GM19351 (cell line): ENCODE results near the gene MYH9.

ENCODE experiments used
- ATAC-seq: cut with Tn5 transposase; IDR thresholded peaks from one replicate; pipeline ENCODE4 v1.9.1; 2021; ENCODE audit warnings: mild to moderate bottlenecking, moderate library complexity; ENCODE audit not compliant: unreplicated experiment

Gene MYH9

DNA sequence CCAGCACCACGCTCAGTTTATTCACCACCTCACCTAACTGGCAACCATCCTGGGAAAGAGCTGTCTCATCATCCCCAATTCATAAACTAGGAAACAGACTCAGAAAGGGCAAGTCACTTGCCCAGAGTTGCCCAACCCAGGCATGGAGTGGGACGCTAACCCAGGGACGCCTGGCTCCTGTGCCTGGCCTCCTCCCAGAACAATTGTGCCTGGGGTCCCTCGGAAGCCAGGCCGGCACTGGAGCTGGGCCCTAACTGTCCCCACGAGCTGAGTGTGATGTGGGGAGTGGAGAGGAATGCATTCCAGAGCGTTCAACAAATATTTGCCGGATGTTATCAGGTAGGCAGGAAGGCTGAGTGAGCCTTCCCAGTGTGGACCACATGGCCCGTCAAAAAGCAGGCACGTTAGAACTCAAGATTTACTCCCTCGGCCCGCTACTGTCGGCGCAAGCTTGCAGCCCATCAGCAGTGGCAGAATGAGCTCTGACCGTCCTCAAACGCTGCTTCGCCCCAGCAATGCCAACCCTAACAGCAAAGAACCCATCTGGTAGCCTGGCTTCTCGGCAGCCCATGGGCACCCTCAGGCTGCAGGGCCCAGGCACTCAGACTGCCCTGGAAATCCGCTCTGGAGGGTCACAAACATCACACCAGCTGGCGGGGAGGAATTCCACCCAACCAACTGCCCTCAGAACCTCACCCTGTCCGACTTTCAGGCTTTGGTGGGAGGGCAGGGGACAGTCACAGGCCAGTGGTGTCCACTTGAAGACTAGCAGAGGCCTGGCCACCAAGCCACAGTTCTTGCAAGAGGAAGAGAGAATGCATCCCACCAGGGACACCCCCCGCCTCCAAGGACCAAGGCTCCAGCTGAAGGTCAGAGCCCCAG, 35.6 kb downstream of the MYH9 start:
- no peak for ATAC-seq

DNA sequence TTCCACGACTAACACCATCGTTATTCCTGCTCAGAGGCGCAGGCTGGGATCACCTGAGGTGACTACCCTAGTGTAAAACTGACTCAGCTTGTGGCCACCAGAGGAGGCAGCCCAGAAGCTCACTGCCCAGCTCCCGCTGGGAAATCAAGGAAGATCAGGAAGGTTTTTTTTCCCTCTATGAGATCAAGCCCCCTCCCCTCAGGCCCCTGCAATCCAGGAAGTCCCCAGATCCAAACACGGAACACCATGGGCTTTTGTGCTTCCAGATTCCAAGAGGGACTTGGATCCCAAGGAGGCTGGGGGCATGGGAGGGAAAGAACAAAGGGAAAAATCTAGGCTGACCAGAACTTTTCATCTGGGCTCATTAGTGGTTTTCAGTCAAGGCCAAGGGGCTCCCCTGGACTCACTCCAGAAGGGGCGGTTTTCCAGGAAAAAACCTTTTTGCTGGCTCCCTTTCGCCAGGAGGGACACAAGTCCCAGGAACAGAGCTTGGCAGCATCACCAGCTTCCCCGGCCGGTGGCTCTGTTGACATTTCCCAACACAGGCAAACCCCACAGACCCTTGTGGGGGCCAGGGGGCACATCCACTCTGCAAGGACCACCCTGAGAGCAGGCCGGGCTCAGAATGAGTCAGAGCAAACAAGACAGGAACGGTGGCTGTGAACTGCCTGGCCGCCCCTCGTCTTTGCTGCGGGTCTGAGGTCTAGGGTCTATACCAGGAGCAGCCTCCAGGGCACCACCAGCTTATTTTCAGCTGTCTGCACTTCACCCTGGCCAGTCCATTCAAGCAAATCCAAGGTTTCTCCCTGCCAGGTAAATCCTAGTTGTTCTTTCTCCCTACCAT, 36.8 kb downstream of the MYH9 start:
- no peak for ATAC-seq

DNA sequence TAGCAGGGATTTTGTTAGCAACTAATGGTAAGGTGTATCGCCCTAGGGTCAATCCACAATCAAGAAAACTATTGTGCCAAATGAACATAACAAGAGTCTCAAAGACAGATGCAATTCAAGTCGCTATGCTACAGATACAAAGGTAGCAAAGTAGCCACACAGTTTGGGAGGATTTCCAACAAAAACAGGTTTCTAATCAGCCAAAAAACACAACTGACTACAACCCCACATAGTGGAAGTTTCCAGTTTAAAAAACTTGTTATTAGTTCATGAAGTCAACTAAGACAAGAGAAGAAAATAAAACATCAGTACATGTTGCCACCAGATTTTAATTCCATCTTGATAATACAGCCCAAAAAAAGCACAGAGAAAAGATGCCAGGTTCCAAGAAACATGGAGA, 38.0 kb downstream of the MYH9 start:
- ATAC-seq, result no peak

DNA sequence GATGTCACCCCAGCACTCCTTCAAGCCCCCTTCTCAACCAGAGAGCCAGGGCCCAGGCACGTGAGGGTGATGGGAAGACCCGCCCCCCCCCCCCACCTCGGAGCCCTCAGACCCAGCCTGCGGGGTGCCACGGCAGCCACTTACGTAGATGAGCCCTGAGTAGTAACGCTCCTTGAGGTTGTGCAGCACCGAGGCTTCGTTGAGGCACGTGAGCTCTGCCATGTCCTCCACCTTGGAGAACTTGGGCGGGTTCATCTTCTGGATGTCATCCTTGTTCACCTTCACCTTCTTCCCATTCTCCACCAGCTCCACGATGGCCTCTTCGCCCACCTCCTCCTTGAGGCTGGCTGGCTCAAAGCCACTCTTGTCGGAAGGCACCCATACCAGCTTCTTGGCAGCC, 39.0 kb downstream of the MYH9 start:
- ATAC-seq, result no peak

DNA sequence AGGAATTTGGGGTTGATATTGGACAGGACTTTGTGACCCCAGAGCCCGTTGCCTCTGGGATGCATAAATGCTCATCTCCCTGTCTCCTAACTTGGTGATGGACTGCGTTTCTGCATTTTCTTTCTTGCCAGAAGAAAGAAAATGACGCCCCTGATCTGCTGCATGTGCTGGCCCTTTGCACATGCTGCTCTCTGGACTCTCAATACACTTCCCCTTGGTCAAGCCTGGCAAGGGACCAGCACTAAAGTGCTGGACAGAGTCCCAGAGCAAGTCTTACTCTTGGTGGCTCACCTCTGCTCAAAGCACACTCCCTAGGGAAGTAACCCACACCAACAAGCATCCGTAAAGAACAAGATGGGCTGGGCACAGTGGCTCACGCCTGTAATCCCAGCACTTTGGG, 40.7 kb downstream of the MYH9 start:
- ATAC-seq, result no peak

DNA sequence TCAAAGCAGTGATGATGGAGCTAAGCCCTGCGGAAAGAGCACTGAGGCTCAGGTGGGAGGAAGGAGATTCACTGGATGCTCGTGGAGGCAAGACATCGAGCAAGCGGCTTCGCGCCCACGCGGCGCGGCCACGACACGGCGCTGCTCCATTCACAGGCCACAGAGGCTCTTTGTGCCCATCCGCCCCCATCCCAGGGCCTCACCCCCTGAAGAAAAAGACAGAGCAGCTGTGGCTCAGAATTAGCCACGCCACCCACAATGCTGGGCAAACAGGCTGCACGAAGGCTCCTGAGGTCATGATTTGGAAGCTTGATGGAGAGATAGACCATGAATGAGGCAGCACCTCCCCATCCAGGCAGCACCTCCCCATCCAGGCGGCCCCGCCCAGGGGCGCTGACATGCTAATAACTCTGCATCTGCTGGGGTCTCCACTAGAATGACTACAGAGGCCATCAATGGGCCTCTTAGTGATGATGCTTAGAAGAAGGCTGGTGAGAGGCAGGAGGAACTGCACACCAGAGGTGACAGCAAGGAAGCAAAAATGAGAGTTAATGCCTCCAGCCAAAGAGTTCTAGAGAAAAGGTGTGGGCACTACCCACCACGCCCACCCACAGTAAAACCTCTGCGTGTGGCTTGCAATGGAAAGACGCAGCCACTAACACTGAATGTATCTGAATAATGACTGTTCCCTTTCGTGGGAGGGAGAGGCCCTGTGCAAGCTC, 43.5 kb downstream of the MYH9 start:
- ATAC-seq, result no peak

DNA sequence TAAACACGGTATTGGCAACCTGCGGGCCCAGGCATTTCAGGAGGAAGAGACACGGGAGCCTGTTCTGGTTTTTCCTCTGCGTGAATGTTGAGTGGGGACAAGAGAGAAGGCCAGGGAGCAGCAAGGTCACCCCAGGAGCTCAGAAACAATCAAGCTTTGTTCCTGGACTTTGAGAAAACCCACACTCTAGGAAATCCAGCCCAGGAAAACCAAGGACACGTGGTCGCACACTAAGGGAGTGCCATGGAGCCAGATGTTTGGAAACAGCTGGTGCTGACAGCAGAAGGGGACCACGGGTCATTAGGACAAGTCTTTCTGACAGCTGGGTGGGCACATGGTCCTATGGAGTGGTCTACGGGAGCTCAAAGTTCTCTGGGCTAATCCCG, 44.1 kb downstream of the MYH9 start:
- ATAC-seq, result no peak

DNA sequence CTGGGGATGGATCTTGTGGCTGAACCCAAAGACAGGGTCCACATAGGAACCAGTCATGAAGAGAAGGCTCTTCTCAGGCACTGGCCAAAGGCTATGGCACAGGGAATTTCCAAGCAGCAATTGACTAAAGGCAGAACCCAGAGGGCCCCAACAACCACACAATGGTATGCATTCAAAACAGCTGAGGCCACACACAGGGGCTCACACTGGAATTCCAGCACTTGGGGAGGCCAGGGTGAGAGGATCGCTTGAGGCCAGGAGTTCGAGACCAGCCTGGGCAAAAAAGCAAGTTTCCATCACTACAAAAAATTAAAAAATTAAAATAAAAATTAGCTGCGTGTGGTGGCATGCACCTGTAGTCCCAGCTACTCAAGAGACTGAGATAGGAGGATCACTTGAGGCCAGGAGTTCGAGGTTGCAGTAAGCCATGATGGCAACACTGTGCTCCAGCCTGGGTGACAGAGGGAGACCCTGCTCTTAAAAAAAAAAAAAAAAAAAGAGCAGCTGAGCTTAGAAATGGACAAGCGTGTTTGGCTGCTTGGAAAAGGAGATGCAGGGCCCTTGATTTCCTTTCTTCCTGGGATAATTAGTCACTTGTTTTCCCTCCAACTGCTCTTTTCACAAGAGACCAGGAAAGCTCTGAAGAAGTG, 44.6 kb downstream of the MYH9 start:
- no peak for ATAC-seq

DNA sequence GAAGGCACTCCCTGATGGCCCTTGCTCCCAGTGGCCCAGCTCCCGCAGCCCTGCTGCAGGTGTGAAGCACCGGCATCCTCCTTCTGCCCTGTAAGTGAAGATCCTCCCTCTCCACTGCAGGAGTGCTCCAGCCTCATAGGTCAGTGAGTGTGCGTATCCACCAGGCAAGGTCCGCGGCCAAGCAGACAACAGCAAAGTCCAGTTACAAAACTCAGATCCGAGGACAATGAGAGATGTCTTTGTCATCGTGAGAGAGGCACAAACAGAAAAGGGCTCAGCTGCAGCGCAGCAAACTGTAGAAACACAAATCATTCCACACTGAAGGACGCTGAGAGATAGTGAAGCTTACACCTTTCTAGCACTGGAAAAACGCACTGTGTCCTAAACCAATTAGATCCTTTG, 46.1 kb downstream of the MYH9 start:
- no peak for ATAC-seq

DNA sequence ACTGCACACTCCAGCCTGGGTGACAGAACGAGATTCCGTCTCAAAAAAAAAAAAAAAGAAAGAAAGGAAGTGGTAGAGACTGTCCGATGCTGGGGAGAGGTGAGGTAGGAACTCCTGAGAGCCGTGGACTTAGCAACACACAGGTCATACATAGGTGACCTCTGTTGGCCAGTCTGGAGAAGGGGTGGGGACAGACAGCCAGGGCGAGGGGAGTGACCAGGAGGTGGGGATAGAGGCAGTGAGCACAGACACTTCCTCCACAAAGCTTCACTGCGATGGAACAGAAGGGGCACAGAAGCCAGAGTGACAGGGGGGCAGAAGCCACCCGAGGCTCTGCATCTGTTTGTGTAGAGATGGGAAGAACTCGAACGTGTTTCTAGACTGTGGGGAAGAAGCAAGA, 47.1 kb downstream of the MYH9 start:
- no peak for ATAC-seq

DNA sequence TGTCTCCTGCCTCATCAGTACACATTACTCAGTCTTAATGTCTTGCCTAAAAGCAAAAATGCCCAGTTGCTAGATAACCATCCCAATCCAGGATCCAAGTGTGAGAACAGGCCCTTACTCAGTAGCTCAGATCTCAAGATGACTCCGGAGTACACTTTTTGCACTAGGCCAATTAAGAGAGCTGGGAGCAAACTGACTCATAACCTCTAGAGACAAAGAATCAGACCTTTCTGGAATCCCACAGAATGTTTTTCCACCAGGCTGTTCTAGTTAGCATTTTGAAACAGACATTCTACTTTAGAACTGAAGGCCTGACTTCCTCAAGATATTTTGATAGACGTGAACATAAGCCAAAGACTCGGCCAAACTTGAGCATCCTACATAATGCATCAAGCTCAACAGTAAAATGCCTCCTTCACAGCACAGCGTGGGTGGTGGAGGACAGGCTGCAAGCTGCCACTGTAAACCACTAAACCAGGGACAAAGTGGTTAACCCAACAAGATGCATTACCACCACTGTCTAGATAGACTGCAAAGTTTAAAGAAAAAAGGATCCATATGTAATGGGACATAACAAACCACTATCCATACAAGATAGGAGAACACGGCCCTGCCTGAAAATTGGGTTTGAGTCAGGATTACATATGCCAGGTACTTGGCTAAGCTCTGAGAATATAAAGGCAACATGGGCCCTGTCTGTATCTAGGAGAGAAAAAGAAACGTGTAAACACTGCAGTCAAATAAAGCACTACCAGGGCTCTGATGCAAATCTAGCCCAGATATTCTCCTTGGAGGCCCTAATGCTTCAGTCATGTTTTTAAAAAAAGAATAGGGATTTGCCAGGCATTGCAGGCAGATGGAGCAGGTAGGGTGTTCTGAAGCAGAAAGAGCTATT, 48.3 kb downstream of the MYH9 start:
- no peak for ATAC-seq

DNA sequence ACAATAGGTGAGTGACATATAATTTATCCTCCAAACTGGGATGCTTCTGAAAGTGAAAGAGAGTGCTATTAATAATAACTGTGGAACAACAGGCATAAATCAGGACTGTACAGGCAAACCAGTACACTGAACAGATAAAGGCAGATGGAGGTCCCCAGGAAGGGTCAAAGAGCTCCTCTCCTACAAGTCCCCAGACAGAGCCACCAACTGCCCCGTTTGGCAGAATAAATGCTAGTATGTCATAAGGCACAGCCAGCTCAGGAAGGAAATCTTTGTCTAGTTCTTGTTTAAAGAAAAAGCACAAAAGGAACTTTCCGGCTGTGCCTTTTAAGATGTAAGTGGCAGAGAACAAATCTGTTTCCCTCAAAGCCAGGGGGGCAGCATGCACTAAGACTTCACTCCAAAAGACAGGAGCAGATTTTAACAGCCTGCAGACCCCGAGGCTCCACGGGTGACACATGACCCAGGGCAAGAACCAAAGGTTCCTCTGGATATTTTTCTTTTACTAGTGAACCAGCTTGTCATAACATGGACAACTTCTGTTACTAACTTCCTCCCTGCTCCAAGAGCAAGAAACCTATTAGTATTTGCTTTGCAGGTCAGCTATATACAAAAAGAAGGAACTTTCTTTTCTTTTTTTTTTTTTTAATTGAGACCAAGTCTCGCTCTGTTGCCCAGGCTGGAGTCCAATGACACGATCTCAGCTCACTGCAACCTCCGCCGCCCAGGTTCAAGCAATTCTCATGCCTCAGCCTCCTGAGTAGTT, 50.2 kb downstream of the MYH9 start:
- ATAC-seq, result no peak

DNA sequence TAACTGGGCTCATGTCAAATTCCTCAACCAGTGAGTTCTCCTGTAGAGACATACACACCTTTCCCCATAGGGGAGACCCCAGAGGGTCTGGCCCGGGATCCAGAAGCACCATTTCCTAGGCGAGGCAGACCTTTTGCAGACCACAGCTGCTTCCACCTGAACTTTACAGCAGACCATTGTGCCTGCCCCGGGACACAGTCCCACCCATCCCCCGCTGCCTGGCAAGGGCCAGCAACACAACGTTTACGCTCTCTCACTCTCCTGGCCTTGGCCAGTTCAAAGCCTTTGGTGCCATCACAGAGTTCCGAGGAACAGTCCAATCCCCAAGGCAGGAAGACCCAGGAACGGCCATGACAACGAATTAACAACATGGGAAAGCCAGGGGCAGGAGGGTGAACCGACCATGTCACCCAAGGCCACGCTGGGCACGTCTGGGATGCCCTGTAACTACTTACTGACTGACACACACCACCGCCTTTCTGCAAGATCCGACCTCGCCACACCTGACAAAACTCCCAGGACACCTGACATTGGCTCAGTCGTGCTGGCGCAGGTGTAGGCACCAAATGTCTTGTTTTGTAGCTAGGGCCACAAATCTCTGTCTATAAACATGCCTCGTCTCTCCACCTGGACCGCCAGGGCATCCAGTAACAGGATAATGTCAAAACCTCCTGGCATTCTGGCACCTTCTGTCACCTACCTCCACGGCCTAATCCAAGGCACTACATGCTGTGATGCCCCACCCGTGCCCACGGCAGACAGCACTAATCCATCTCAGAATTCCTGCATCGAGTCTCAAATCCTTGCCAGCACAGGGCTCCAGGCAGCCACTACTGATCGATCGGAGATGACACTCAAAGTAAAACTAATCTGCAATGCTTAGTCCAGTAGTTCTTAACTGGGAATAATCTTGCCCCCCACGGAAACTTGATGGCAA, 51.3 kb downstream of the MYH9 start:
- ATAC-seq, result no peak

DNA sequence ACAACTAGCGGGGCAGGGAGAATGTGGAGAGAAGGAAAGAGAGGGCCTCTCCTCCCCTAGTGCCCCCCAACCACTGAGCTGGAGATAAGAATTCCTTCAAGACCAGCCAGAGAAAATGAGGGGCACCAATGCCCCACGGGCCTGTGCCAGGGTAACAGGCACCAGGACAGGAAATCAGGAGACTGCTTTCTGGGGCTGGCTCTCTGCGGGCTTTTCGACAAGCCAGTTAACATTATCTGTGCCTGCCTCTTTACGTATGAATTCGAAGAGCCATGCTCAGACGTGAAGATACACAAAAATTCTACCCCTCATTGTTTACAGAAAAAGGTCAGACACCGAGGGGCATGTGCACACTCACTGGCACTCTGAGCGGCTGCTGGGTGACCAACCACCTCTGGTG, 52.1 kb downstream of the MYH9 start:
- ATAC-seq, result no peak

DNA sequence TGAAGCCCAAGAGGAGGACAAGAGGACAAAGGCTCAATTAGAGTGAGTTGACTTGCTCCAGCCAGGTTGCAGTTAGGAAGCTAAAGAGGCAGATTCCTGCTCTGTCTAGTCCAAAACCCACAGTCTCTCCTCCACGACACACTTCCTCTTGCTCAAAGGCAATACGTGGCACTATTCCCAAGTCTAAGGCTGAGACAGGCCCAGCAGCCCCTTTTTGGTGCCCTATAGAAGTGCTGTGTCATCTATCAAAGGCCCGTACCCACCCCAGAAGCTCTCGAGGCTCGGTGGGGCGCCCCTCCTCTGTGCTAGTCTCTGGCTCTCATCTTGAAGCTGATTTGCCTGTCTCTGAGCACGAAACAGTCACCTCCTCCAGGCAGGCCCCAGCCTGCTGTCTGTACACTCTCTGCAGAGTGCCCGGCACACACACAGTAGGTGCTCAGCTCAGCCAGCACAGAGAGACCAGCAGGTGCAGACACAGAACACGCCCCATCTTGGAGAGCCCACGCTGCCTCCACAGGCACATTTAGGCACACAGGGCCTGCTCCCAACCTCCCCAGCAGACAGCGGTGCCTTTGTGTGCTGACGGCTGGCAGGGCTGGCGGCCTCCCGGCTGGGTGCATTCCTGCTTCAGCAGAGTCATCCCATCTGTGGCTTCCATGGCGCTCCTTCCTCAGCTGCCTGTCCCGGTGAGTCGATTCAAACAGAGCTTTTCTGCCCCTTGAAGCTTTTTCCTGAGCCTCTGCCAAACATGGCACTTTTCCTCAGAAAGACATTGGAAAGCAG, 52.8 kb downstream of the MYH9 start:
- ATAC-seq, result no peak

DNA sequence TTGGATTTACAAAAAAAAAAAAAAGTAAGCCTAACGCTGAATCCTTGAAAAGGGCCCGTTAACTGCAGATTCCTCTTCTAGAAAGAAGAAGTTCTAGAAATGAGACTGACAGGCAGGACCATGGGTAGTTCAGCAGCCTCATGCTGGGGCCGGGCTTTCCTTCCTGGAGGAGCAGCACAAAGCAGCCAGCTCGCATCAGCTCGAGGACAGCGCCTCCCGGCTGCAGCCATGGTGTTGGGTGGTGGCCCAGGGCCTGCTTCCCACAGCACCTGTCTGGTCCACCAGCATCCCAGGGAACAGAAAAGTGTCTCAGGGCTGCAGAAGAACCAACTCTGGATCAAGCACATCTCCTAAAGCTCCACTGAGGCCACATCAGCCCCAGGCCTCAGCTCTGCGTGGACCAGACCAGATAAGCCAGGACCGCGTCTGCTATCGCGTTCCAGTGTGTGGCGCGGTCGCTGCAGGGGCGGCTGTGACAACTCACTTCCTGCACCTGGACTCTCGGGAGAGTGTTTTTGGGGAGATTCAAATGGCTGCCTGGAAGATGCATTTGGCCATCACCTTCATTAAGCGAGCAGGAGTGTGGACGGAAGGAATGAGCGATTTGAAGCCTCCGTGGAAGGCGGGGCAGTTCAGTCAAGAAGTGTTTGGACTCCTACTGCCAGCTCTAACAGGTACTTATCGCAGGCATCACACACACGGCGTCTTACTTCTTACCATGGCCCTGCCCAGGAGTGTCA, 53.5 kb downstream of the MYH9 start:
- ATAC-seq, result no peak

DNA sequence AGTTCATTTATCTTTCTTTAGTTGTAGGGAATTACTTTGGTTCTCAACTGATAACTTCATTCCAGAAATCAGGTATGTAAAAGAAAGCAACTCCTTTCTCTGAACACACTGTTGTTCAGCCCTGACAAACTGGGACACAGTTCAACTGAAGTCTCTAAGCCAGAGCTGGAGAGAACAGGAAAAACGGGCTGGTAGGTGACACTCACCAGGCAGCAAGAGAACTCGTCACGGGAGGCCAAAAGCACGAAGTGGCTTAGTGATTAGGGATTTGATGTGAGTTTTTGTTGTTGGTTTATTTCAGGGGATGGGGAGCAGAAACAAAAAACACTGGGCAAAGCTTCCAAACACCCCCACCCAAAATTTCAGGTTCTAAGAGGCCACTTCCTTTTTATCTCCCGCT, 54.1 kb downstream of the MYH9 start:
- ATAC-seq, result no peak
